Neural cell (in vitro differentiated cells): Measurements from ENCODE around the gene GRK3. TPM values are rescaled to one million over a fixed set of nuclear protein-coding genes. Genes with fewer than 3 reads are reported as not detected.

Source experiments
- H2AFZ ChIP-seq: fragments of 200-600, 300-800 bp; sonication (generic), shearing (Covaris generic); 2 replicates; pipeline ENCODE4 v1.6.0; 2014; ENCODE audit warnings: low read depth, mild to moderate bottlenecking, antibody characterized with exemption, low read length, moderate library complexity
- H3F3A ChIP-seq: fragments of 200-600 bp; shearing (Covaris generic); 2 replicates; pipeline ENCODE4 v1.6.1; 2016; ENCODE audit warnings: mild to moderate bottlenecking, moderate library complexity, mixed read lengths, antibody characterized with exemption, low read length; ENCODE audit not compliant: insufficient read depth, poor library complexity, severe bottlenecking
- H3K27ac ChIP-seq: fragments of 200-600, 300-800 bp; sonication (generic), shearing (Covaris generic); 2 replicates; pipeline ENCODE4 v1.5.1; 2014; ENCODE audit warnings: mild to moderate bottlenecking, low read length, moderate library complexity
- H3K27me3 ChIP-seq: fragments of 300-800, 200-600 bp; sonication (generic), shearing (Covaris generic); 2 replicates; pipeline ENCODE4 v1.6.0; 2014; ENCODE audit warnings: mild to moderate bottlenecking, low read depth, low read length, moderate library complexity; ENCODE audit not compliant: insufficient read depth
- H3K36me3 ChIP-seq: fragments of 300-800, 200-600 bp; sonication (generic), shearing (Covaris generic); 2 replicates; pipeline ENCODE4 v1.5.1; 2014; ENCODE audit warnings: mild to moderate bottlenecking, antibody characterized with exemption, low read length, moderate library complexity; ENCODE audit not compliant: insufficient read depth
- H3K4me2 ChIP-seq: fragments of 300-800, 200-600 bp; sonication (generic), shearing (Covaris generic); 2 replicates; pipeline ENCODE4 v1.6.0; 2014; ENCODE audit warnings: mild to moderate bottlenecking, low read length
- H3K4me3 ChIP-seq: fragments of 300-800, 200-600 bp; sonication (generic), shearing (Covaris generic); 2 replicates; pipeline ENCODE4 v1.5.1; 2014; ENCODE audit warnings: mild to moderate bottlenecking, low read length, moderate library complexity
- H3K79me2 ChIP-seq: fragments of 200-600 bp; shearing (Covaris generic); replicated peaks from 2 replicates; pipeline ENCODE4 v1.6.0; 2014; ENCODE audit warnings: mild to moderate bottlenecking, low read length, moderate library complexity; ENCODE audit not compliant: insufficient read depth
- H3K9ac ChIP-seq: fragments of 300-800, 200-600 bp; sonication (generic), shearing (Covaris generic); 2 replicates; pipeline ENCODE4 v1.6.1; 2016; ENCODE audit warnings: mild to moderate bottlenecking, low read length, mixed read lengths
- H3K9me2 ChIP-seq: fragments of 200-600 bp; shearing (Covaris generic); 2 replicates; pipeline ENCODE4 v1.6.1; 2016; ENCODE audit warnings: mild to moderate bottlenecking, low read length, mixed read lengths; ENCODE audit not compliant: insufficient read depth
- H3K9me3 ChIP-seq: fragments of 200-600, 300-800 bp; sonication (generic), shearing (Covaris generic); 2 replicates; pipeline ENCODE4 v1.6.1; 2016; ENCODE audit warnings: mild to moderate bottlenecking, mixed run types, low read length, moderate library complexity, mixed read lengths
- H4K20me1 ChIP-seq: fragments of 200-600 bp; shearing (Covaris generic); 2 replicates; pipeline ENCODE4 v1.6.1; 2016; ENCODE audit warnings: mild to moderate bottlenecking, mixed run types; ENCODE audit not compliant: insufficient read depth
- EP300 ChIP-seq: fragments of 450-650 bp; conservative IDR thresholded peaks from 2 replicates; pipeline ENCODE4 v1.6.1; 2014; ENCODE audit warnings: antibody characterized with exemption, mild to moderate bottlenecking, moderate library complexity; ENCODE audit not compliant: poor library complexity, severe bottlenecking
- EZH2 ChIP-seq: fragments of 200-600, 300-800 bp; shearing (Covaris generic), sonication (generic); IDR thresholded peaks from 2 replicates; pipeline ENCODE4 v1.6.1; 2014; ENCODE audit warnings: antibody characterized with exemption, low read length, borderline replicate concordance, mild to moderate bottlenecking; ENCODE audit not compliant: insufficient read depth, poor library complexity, severe bottlenecking
- MXI1 ChIP-seq: fragments of 450-650 bp; conservative IDR thresholded peaks from 2 replicates; pipeline ENCODE4 v1.6.1; 2014; ENCODE audit warnings: antibody characterized with exemption, mild to moderate bottlenecking; ENCODE audit not compliant: poor library complexity, severe bottlenecking
- POLR2AphosphoS5 ChIP-seq: IDR thresholded peaks from 2 replicates; pipeline ENCODE4 v1.6.1; 2012
- RAD21 ChIP-seq: fragments of 450-650 bp; conservative IDR thresholded peaks from 2 replicates; pipeline ENCODE4 v1.6.1; 2014; ENCODE audit warnings: antibody characterized with exemption, mild to moderate bottlenecking, moderate library complexity
- REST ChIP-seq: IDR thresholded peaks from 2 replicates; pipeline ENCODE4 v1.6.1; 2012; ENCODE audit warnings: borderline replicate concordance
- SMC3 ChIP-seq: fragments of 450-650 bp; conservative IDR thresholded peaks from 2 replicates; pipeline ENCODE4 v1.6.1; 2014; ENCODE audit warnings: antibody characterized with exemption, mild to moderate bottlenecking, moderate library complexity; ENCODE audit not compliant: poor library complexity
- TAF1 ChIP-seq: IDR thresholded peaks from 2 replicates; pipeline ENCODE4 v1.6.1; 2012; ENCODE audit warnings: low read depth
- polyA plus RNA-seq: library from polyadenylated mRNA; depleted of rRNA; stranded (reverse); fragments of >200 nt; gene quantifications from 2 replicates; pipeline ENCODE4 v1.2.3, GENCODE V29; 2014
- TF ChIP-seq, protein P1 (sequence below): fragments of 450-650 bp; IDR thresholded peaks from 2 replicates; pipeline ENCODE4 v1.5.1; 2014; ENCODE audit warnings: antibody characterized with exemption, mild to moderate bottlenecking, moderate library complexity; ENCODE audit not compliant: poor library complexity, severe bottlenecking

The GRK3 gene
- polyA plus RNA-seq, 1 donor from 2014 or later, result 9.8 TPM

GRCh38 chr22:25623310-25623734, 58.8 kb downstream of the GRK3 start:
- Histone ChIP-seq H2AFZ (no peak overlapping the region), H3K27ac (no peak overlapping the region), H3K9me3 (no peaks in the 10 kb centered on the region), H3K9ac (no peak overlapping the region), H3K79me2 (no peaks in the 10 kb centered on the region), H3K27me3 (no peaks in the 10 kb centered on the region), H3K9me2 (no peaks in the 10 kb centered on the region), H3K36me3 (no peaks in the 10 kb centered on the region), H4K20me1 (no peaks in the 10 kb centered on the region), H3K4me3 (no peak overlapping the region), H3F3A (no peaks in the 10 kb centered on the region), H3K4me2 (no peak overlapping the region)
- TF ChIP-seq, protein P1, sequence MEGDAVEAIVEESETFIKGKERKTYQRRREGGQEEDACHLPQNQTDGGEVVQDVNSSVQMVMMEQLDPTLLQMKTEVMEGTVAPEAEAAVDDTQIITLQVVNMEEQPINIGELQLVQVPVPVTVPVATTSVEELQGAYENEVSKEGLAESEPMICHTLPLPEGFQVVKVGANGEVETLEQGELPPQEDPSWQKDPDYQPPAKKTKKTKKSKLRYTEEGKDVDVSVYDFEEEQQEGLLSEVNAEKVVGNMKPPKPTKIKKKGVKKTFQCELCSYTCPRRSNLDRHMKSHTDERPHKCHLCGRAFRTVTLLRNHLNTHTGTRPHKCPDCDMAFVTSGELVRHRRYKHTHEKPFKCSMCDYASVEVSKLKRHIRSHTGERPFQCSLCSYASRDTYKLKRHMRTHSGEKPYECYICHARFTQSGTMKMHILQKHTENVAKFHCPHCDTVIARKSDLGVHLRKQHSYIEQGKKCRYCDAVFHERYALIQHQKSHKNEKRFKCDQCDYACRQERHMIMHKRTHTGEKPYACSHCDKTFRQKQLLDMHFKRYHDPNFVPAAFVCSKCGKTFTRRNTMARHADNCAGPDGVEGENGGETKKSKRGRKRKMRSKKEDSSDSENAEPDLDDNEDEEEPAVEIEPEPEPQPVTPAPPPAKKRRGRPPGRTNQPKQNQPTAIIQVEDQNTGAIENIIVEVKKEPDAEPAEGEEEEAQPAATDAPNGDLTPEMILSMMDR, result no peak
- TF ChIP-seq MXI1 (no peak), EZH2 (no peak), POLR2AphosphoS5 (no peak), REST (no peak), SMC3 (no peak), EP300 (no peak), RAD21 (no peak), TAF1 (no peak)

DNA sequence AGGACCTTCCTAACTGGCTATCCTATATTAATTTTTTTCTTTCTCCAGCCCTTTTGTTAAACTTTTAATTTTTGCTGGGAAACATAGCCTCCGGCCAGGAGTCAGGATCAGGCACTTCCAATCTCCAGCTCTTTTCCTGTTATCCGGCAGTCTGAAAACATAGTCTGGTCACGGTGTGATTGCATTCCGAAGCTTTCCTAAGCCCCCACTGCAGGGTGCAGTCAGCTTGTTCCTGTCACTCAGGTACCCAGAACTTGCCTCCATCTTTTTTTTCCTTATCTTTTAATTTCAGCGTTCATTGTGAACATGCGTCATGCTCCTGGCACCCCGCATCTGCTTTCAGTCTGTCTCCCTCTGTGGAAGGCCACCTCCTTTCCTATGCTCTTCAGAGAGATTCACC, 59.4 kb downstream of the GRK3 start:
- Histone ChIP-seq H2AFZ (no peak overlapping the region), H3K27me3 (no peaks in the 10 kb centered on the region), H3K27ac (no peak overlapping the region), H3K9ac (no peak overlapping the region), H3K9me3 (no peaks in the 10 kb centered on the region), H3K4me3 (no peak overlapping the region), H3K79me2 (no peaks in the 10 kb centered on the region), H3K4me2 (no peak overlapping the region), H4K20me1 (no peaks in the 10 kb centered on the region), H3K9me2 (no peaks in the 10 kb centered on the region), H3K36me3 (no peaks in the 10 kb centered on the region), H3F3A (no peaks in the 10 kb centered on the region)
- TF ChIP-seq EZH2 (no peak), SMC3 (no peak), TAF1 (no peak), MXI1 (no peak), REST (no peak), POLR2AphosphoS5 (no peak), EP300 (no peak), RAD21 (no peak)
- TF ChIP-seq, protein P1, result no peak
